Measurements from ENCODE around the gene MLST8.

- TF ChIP-seq GATA2 (IDR thresholded peaks at IDR 0.05; ENCODE audit: low read depth, low read length): no peak
- no peak for TF ChIP-seq GATA3 (IDR thresholded peaks at IDR 0.05; ENCODE audit: low read depth, low read length)
Measured at GRCh38 chr16:2199621-2200139, 5.6 kb upstream of the MLST8 start.
